HepG2 (cell line): ENCODE results near the gene COMMD7. TPM values are rescaled to one million over a fixed set of nuclear protein-coding genes. Genes with fewer than 3 reads are reported as not detected.

Experiments used
- ATAC-seq: fragments of 200-7000 bp; cut with Tn5 transposase; 3 replicates; pipeline ENCODE4 v1.9.1; 2020; ENCODE audit warnings: mild to moderate bottlenecking, moderate library complexity
- BruUV-seq: library from RNA; stranded (reverse); fragments of 400-500 nt; replicated peaks from 2 replicates; lab custom pipeline; 2021; lab: Mats Ljungman, UMichigan
- CTCF ChIA-PET: fragments of 300-600 bp; formaldehyde crosslinking; extraction: SDS; loops from one replicate; lab custom pipeline; 2021; ENCODE audit warnings: low total read pairs, inconsistent platforms, low intra/inter-chr PET ratio; lab: Yijun Ruan, JAX
- POLR2A ChIA-PET: fragments of 350-600 bp; sonication (Branson Sonifier 250); formaldehyde crosslinking; loops from one replicate; lab custom pipeline; 2020; ENCODE audit warnings: antibody characterized with exemption, inconsistent platforms; lab: Yijun Ruan, JAX
- DNase-seq: peaks from one replicate; pipeline ENCODE4 v3.0.0-alpha.2; 2015; ENCODE audit warnings: low spot score
- FAIRE-seq: peaks from 3 replicates; lab custom pipeline; 2011; peaks lifted over from hg19 to GRCh38; lab: Jason Lieb, UNC
- H2AFZ ChIP-seq: one replicate; pipeline ENCODE4 v1.6.1; 2011; ENCODE audit warnings: low read length, inconsistent platforms
- H3K27ac ChIP-seq: fragments of 300-600 bp; 3 replicates; pipeline ENCODE4 v1.8.0; 2011; ENCODE audit warnings: mixed run types, mild to moderate bottlenecking, mixed read lengths, low read length, inconsistent platforms; ENCODE audit not compliant: insufficient read depth; ENCODE audit errors: extremely low read length
- H3K27me3 ChIP-seq, 2 experiments: fragments of 200-600 bp in 1 of 2; 2 replicates in 1 of 2; 3 replicates in 1 of 2; pipeline versions ENCODE4 v1.6.0 to v1.8.0; 2011; ENCODE audit warnings: low read length in 2 of 2, mild to moderate bottlenecking in 2 of 2, moderate library complexity in 2 of 2, inconsistent platforms in 1 of 2; ENCODE audit not compliant: insufficient read depth in 2 of 2, control insufficient read depth in 1 of 2
- H3K36me3 ChIP-seq, 2 experiments: fragments of 200-600 bp in 1 of 2; replicated peaks in 1 of 2; 2 replicates in 1 of 2; 3 replicates in 1 of 2; pipeline versions ENCODE4 v1.5.1 to v1.8.0; 2011; ENCODE audit warnings: low read length in 2 of 2, inconsistent platforms in 1 of 2; ENCODE audit not compliant: insufficient read depth in 2 of 2, control insufficient read depth in 1 of 2
- H3K4me1 ChIP-seq: 2 replicates; pipeline ENCODE4 v1.5.1; 2012; ENCODE audit warnings: low read length, inconsistent platforms; ENCODE audit not compliant: insufficient read depth
- H3K4me2 ChIP-seq: 2 replicates; pipeline ENCODE4 v1.6.0; 2011; ENCODE audit warnings: low read depth, low read length, inconsistent platforms
- H3K4me3 ChIP-seq, 3 experiments: fragments of 200-600 bp in 1 of 3; sonication (generic), shearing (Covaris generic) in 1 of 3; replicated peaks in 1 of 3; 2 replicates each; pipeline ENCODE4 v1.5.1; 2011 to 2016; ENCODE audit warnings: low read length in 3 of 3, inconsistent platforms in 2 of 3, low read depth in 2 of 3, mild to moderate bottlenecking in 2 of 3, control low read depth in 1 of 3, mixed read lengths in 1 of 3; ENCODE audit not compliant: insufficient read depth in 1 of 3
- H3K79me2 ChIP-seq: one replicate; pipeline ENCODE4 v1.6.1; 2011; ENCODE audit warnings: low read length, inconsistent platforms; ENCODE audit not compliant: insufficient read depth
- H3K9ac ChIP-seq: 2 replicates; pipeline ENCODE4 v1.6.0; 2011; ENCODE audit warnings: mild to moderate bottlenecking, low read depth, low read length, inconsistent platforms; ENCODE audit not compliant: insufficient read depth
- H3K9me3 ChIP-seq: 2 replicates; pipeline ENCODE4 v1.5.1; 2012; ENCODE audit warnings: mild to moderate bottlenecking, low read length
- H4K20me1 ChIP-seq: 2 replicates; pipeline ENCODE4 v1.6.0; 2011; ENCODE audit warnings: inconsistent platforms, mild to moderate bottlenecking, low read length, moderate library complexity; ENCODE audit not compliant: insufficient read depth
- ELF1 ChIP-seq: sonication (generic); formaldehyde crosslinking; IDR thresholded peaks from 2 replicates; pipeline ENCODE4 v1.4.0; 2020; ENCODE audit warnings: missing genetic modification reagents
- ETV5 ChIP-seq: IDR thresholded peaks from 2 replicates; pipeline ENCODE4 v1.6.1; 2018; ENCODE audit warnings: missing biosample characterization, missing genetic modification reagents, inconsistent platforms, borderline replicate concordance
- FOXC1 ChIP-seq: sonication (generic); formaldehyde crosslinking; IDR thresholded peaks from 2 replicates; pipeline ENCODE4 v1.8.0; 2022; ENCODE audit warnings: mild to moderate bottlenecking, missing genetic modification reagents, borderline replicate concordance
- HMG20B ChIP-seq: conservative IDR thresholded peaks from 2 replicates; pipeline ENCODE4 v1.6.1; 2016; ENCODE audit warnings: missing genetic modification reagents, missing compliant biosample characterization
- KDM2A ChIP-seq: sonication (generic); formaldehyde crosslinking; IDR thresholded peaks from 2 replicates; pipeline ENCODE4 v1.4.0; 2020; ENCODE audit warnings: low read depth, missing genetic modification reagents, borderline replicate concordance
- KMT2A ChIP-seq: sonication (generic); formaldehyde crosslinking; IDR thresholded peaks from 2 replicates; pipeline ENCODE4 v1.4.0; 2020; ENCODE audit warnings: missing genetic modification reagents
- KMT2B ChIP-seq: IDR thresholded peaks from 2 replicates; pipeline ENCODE4 v1.6.1; 2016; ENCODE audit warnings: missing genetic modification reagents, missing compliant biosample characterization
- MIXL1 ChIP-seq: IDR thresholded peaks from 2 replicates; pipeline ENCODE4 v1.6.1; 2016
- PPARG ChIP-seq: conservative IDR thresholded peaks from 2 replicates; pipeline ENCODE4 v1.6.1; 2016; ENCODE audit warnings: missing biosample characterization, missing genetic modification reagents
- SMYD3 ChIP-seq: sonication (generic); formaldehyde crosslinking; IDR thresholded peaks from 2 replicates; pipeline ENCODE4 v1.8.1; 2023; ENCODE audit warnings: mild to moderate bottlenecking, missing genetic modification reagents
- ZBTB25 ChIP-seq: IDR thresholded peaks from 2 replicates; pipeline ENCODE4 v1.6.1; 2018; ENCODE audit warnings: missing genetic modification reagents
- ZNF605 ChIP-seq: sonication (generic); formaldehyde crosslinking; IDR thresholded peaks from 2 replicates; pipeline ENCODE4 v1.8.0; 2022; ENCODE audit warnings: mild to moderate bottlenecking, missing genetic modification reagents
- ZNF619 ChIP-seq: sonication (generic); formaldehyde crosslinking; IDR thresholded peaks from 2 replicates; pipeline ENCODE4 v1.4.0; 2020; ENCODE audit warnings: mild to moderate bottlenecking, missing genetic modification reagents
- ZNF746 ChIP-seq: sonication (generic); formaldehyde crosslinking; IDR thresholded peaks from 2 replicates; pipeline ENCODE4 v1.8.0; 2022; ENCODE audit warnings: mild to moderate bottlenecking, missing genetic modification reagents
- ZSCAN25 ChIP-seq: sonication (generic); formaldehyde crosslinking; IDR thresholded peaks from 2 replicates; pipeline ENCODE4 v1.8.0; 2022; ENCODE audit warnings: mild to moderate bottlenecking, missing genetic modification reagents
- WGBS: methylation state at CpG from one replicate; pipeline ENCODE4 v1.1.6; 2017; ENCODE audit warnings: low lambda C conversion rate; 5-methylcytosine and 5-hydroxymethylcytosine counted together
- in situ Hi-C: cut with HindIII; loops from 2 replicates; pipeline ENCODE4 v1.10.0; 2017; ENCODE audit warnings: low pct_unique_long_range_greater_than_20kb; ENCODE audit not compliant: extremely low pct_ligation_motif_present
- intact Hi-C: fragments of 100-400 bp; cut with micrococcal nuclease; formaldehyde crosslinking; loops from one replicate; pipeline ENCODE4 v1.10.0; 2022; ENCODE audit not compliant: unreplicated experiment
- polyA plus RNA-seq, 8 experiments: library from polyadenylated mRNA; depleted of rRNA in 3 of 8; stranded (reverse) in 7 of 8; unstranded in 1 of 8; fragments of >200 nt; fragmentation: Illumina TruSeq in 4 of 8; extraction: Trizol in 4 of 8; gene quantifications; 2 replicates each; pipeline versions ENCODE4 v1.2.1 to v1.2.3, GENCODE V29; 2011 to 2016; ENCODE audit warnings: low read depth in 4 of 8, missing spikeins in 1 of 8, mixed read lengths in 1 of 8; ENCODE audit not compliant: insufficient read depth in 1 of 8
- total RNA-seq, 5 experiments: library from RNA; depleted of rRNA; stranded (reverse); fragments of >200 nt; fragmentation: Illumina TruSeq; extraction: Trizol; gene quantifications; 2 replicates each; pipeline ENCODE4 v1.2.3, GENCODE V29; 2016; ENCODE audit warnings: low read depth in 1 of 5
- TF ChIP-seq, protein P1 (sequence below): sonication (generic); formaldehyde crosslinking; IDR thresholded peaks from 2 replicates; pipeline ENCODE4 v1.4.0; 2020; ENCODE audit warnings: mild to moderate bottlenecking, missing genetic modification reagents

Gene COMMD7
- total and polyA plus RNA-seq, 2 of the 13 experiments (the other 11 are each of a cell fraction or from before 2014, with no cell fraction given) = 42.1 to 53.3 TPM

- no TSS peak for BruUV-seq
- intact Hi-C loops (loop anchor here (5.0 kb wide), 1 partner anchor 91 kb away; the partner anchor contains the start of gene C20orf203), in situ Hi-C loops (loop anchor here (25.0 kb wide), 1 partner anchor 251 kb away; no protein-coding TSS in a partner anchor)
- peak overlapping the region; percentile 98 for H3K4me2 ChIP-seq
- peaks cover 7% of the 10 kb centered on the region for H3K79me2 ChIP-seq
- 9% methylated on average over 33 of the region's 40 CpGs for WGBS
- no peaks in the 10 kb centered on the region for H4K20me1 ChIP-seq
- H3K4me3 ChIP-seq = peak overlapping the region; percentile 75 to 95 (median 95)
- POLR2A ChIA-PET = interaction anchor here (0.5 to 3.2 kb wide), 11 partner anchors 9 to 90 kb away, joined by 3 to 21 read pairs (median 5); partner anchors contain the start of genes C20orf203, COMMD7 and MAPRE1
- peak overlapping the region; percentile 75 for H3K9ac ChIP-seq
- CTCF ChIA-PET = interaction anchor here (1.8 kb wide), 1 partner anchor 15 kb away, joined by 4 read pairs; no protein-coding TSS in a partner anchor
- peak; percentile 53 for ATAC-seq
- H3K4me1 ChIP-seq = peaks cover 65% of the 10 kb centered on the region
- no peaks in the 10 kb centered on the region; a peak in 1 of 5 replicates for H3K27me3 ChIP-seq
- no peak overlapping the region for H3K27ac ChIP-seq
- H3K9me3 ChIP-seq = no peaks in the 10 kb centered on the region
- no peak for FAIRE-seq
- no peak overlapping the region for H2AFZ ChIP-seq
- no peaks in the 10 kb centered on the region for H3K36me3 ChIP-seq
- no peak for DNase-seq
- TF ChIP-seq KMT2A (CRISPR knock-in tag) = peak; percentile 45
- 0 out of 2 replicates have a peak, but pooled peaks have one; percentile 10 for TF ChIP-seq ZNF746 (CRISPR knock-in tag)
- TF ChIP-seq SMYD3 = 0 out of 2 replicates have a peak, but pooled peaks have one; percentile 70
- TF ChIP-seq ZNF619 = peak; percentile 61; the same call in 1 of the 2 replicates
- peak; percentile 45; the same call in 1 of the 2 replicates for TF ChIP-seq ZBTB25 (CRISPR knock-in tag)
- peak; percentile 63 for TF ChIP-seq KDM2A (CRISPR knock-in tag)
- TF ChIP-seq ZNF605 = 0 out of 2 replicates have a peak, but pooled peaks have one; percentile 52
- TF ChIP-seq, protein P1, sequence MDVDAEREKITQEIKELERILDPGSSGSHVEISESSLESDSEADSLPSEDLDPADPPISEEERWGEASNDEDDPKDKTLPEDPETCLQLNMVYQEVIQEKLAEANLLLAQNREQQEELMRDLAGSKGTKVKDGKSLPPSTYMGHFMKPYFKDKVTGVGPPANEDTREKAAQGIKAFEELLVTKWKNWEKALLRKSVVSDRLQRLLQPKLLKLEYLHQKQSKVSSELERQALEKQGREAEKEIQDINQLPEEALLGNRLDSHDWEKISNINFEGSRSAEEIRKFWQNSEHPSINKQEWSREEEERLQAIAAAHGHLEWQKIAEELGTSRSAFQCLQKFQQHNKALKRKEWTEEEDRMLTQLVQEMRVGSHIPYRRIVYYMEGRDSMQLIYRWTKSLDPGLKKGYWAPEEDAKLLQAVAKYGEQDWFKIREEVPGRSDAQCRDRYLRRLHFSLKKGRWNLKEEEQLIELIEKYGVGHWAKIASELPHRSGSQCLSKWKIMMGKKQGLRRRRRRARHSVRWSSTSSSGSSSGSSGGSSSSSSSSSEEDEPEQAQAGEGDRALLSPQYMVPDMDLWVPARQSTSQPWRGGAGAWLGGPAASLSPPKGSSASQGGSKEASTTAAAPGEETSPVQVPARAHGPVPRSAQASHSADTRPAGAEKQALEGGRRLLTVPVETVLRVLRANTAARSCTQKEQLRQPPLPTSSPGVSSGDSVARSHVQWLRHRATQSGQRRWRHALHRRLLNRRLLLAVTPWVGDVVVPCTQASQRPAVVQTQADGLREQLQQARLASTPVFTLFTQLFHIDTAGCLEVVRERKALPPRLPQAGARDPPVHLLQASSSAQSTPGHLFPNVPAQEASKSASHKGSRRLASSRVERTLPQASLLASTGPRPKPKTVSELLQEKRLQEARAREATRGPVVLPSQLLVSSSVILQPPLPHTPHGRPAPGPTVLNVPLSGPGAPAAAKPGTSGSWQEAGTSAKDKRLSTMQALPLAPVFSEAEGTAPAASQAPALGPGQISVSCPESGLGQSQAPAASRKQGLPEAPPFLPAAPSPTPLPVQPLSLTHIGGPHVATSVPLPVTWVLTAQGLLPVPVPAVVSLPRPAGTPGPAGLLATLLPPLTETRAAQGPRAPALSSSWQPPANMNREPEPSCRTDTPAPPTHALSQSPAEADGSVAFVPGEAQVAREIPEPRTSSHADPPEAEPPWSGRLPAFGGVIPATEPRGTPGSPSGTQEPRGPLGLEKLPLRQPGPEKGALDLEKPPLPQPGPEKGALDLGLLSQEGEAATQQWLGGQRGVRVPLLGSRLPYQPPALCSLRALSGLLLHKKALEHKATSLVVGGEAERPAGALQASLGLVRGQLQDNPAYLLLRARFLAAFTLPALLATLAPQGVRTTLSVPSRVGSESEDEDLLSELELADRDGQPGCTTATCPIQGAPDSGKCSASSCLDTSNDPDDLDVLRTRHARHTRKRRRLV (CRISPR knock-in tag) = peak; percentile 36; the same call in 1 of the 2 replicates
- no peak for TF ChIP-seq PPARG (CRISPR knock-in tag)
- TF ChIP-seq ETV5 (CRISPR knock-in tag) = peak; percentile 8; the same call in 1 of the 2 replicates
- TF ChIP-seq ELF1 (CRISPR knock-in tag) = peak; percentile 10; the same call in 1 of the 2 replicates
- no peak for TF ChIP-seq MIXL1
- TF ChIP-seq HMG20B (CRISPR knock-in tag) = 0 out of 2 replicates have a peak, but pooled peaks have one; percentile 16
- peak; percentile 66; the same call in 1 of the 2 replicates for TF ChIP-seq ZSCAN25
- TF ChIP-seq FOXC1 (CRISPR knock-in tag) = peak; percentile 68; the same call in 1 of the 2 replicates
- 0 out of 2 replicates have a peak, but pooled peaks have one; percentile 45 for TF ChIP-seq KMT2B
Observed at GRCh38 chr20:32763202-32764004, 20.1 kb upstream of the COMMD7 start.
